Activated CD4-positive, CD25-positive, alpha-beta regulatory T cell treated with anti-CD3 and anti-CD28 coated beads, Interleukin-2, amount 50 U/mL, for 24 hours (primary cell): ENCODE results near the gene PSMD9.

Experiments
- ATAC-seq, 2 donors: fragments of 150-1000 bp; cut with Tn5 transposase; one replicate each; pipeline ENCODE4 v1.10.0; 2021; ENCODE audit warnings: mild to moderate bottlenecking in 1 of 2, moderate library complexity in 1 of 2

The PSMD9 gene

DNA sequence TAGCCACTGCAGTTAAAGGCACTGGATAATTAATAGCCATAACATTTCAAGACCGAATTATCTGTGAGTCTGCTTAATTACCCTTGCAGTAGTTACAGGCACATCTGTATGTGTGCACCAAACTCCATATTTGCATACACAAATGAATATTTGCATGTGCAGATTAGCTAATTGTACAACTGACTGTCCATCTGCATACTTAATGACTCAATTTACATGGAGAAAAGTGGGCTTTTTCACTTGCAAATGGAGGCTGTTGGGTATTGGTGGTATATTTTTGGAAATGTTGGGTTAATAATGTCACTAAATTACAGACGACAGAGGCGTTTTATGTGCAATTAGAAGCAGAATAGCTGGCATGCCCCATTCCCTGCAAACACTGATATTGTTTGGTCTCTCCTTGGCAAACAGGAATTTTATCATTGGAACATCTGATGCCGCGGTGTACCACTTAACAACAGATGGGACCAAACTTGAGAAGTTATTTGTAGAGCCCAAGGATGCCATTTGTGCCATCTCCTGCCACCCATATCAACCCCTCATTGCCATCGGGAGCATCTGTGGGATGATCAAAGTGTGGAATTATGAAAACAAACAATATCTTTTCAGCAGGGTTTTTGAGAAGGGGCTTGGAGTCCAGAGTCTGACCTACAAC, 69.4 kb downstream of the PSMD9 start:
- no peak for ATAC-seq

DNA sequence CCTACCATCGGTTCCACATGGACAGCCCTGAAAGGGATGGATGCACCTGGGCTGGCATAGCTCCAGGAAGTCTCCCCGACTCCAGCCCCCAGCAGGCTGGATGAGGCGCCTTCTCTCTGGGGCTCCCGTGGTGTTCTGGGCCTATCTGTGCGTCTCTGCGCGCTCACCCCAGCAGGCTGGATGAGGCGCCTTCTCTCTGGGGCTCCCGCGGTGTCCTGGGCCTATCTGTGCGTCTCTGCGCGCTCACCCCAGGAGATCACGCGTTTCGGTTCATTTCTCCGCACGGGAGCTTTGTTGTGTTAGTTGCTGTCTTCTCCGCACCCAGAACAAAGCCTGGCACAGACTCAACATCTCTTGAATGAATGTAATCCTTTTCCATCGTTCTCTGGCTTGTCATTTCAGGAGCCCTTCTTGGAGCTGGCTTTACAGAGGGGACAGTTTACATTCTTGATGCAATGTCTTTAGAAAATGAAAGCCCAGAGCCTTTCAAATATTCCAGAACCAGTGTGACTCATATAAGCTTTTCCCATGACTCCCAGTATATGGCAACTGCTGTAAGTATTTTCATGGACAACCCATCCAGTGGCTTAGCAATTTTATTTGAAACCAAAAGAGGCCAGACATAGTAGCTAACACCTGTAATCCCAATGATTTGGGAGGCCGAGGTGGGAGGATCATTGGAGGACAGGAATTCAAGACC, 70.1 kb downstream of the PSMD9 start:
- ATAC-seq, result no peak

DNA sequence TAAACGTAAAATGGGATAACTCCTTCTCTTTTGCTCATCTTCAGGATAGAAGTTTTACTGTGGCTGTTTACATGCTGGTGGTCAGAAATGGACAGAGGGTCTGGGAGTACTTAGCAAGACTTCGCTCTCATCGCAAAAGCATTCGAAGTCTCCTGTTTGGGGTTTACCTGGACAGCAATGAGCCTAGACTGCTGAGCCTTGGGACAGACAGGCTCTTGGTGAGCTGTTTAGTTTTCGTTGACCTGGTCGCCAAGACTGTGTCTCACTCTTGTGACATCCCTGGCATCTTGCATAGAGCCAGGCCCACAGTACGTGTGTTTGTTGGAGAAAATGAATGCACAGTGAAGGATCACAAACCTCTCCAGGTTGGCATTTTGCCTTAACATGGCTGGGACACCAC, 72.0 kb downstream of the PSMD9 start:
- ATAC-seq, result no peak

DNA sequence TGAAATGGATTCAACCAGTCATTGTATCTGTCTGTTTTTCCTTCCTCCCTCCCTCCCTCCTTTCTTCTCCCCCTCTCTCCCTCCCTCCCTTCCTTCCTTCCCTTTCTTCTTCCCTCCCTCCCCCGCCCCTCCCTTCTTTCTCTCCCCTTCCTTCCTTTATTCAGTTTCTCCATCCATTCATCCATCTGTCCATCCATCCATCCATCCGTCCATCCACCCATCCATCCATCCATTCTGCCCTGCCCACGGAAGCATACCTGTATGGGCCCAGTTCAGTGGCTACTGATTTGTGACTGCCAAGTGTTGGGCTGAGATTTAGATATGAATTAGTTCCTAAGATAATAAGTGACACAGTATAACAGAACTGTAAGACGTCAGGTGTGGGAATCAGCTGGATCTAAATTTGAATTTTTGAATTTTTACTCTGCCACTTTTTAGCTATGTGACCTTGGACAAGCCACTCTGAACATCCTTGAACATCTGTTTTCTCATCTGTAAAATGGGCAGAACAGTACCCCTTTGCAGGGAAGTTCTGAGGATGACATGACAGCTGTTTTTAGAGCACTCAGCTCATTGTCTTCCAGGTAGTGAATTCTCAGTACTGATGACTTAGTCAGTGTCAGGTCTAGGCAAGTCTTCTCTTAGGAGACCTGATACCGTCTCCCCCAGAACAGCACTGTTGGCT, 72.7 kb downstream of the PSMD9 start:
- ATAC-seq, result no peak

DNA sequence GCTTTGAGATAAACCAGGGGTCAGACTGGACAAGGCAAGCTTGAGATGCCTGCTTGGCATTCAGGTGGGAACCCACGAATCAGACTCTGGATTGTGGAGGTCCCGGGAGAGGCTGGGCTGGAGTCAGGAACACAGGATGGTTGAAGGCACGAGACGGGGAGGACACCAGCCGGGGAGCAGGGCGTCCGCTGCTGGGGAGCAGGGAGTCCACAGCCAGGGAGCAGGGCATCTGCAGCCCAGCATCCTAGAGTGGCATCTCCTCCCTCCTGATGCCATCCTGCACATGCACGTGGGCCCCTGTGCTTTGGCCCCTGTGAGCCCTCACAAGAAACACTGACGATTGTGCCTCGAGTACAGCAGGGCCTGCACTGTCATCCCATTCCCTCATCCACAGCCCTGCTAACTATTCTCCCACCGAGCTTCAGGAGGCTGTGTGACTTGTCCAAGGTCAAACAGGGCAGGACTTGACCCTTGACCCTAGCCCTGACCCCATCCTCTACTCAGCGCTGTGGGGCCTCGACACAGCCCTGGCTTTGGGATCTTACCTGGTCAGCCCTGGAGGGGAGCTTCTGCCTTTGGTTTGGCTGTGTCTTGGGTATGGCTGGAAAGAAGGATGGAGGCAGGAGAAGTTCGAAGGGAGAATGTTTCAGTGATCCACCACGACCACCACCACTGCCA, 74.9 kb downstream of the PSMD9 start:
- no peak for ATAC-seq

DNA sequence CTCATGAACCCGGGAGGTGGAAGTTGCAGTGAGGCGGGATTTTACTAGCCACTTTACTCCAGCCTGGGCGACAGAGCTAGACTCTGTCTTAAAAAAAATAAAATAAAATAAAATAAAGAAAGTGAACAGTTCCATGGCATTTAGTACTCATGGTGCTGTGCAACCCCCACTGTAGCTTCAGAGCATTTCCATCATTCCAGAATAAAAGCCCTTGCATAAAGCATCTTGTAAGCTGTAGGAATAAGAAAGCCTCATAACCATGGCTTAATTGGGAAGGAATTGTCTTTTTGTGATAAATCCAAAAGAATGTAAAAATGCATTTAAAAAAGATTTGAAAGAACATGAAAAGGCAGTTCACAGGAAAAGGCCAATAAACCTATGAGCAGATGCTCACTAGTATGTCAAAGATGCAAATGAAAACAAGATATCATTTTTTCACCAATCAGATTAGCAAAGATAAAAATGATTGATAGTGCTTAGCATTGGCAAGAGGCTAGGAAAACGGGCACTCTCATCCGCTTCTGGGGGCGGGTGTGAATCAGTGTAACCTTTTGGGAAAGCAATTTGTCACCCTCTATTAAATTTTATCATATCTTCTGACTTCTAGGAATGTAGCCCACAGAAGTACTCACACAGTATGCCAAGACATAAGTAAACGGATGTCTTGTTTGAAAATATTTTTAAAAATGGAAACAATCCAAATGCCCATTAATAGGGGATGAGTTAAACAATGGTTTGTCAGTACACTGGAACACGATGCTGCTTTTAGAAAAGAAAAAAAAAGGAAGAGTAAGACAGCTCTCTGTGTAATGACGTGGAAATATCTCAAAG, 76.4 kb downstream of the PSMD9 start:
- no peak for ATAC-seq

DNA sequence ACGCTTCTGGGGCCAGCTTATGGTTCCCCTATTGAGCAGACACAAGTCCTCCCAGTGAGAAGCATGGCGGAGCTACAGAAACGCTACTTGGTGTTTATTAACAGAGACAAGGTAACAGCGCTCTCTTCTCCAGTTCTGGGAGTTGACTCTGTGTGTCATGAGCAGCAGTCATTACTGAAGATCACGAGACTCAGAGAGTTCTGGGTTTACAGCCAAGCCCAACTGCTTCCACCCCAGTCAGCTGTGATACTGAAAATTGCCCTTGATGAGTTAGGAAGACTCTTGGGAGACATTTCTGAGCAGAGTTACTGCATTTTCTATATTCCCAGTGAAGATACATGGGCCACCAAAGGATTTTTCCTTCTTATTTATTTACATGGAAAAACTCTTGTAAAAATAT, 78.4 kb downstream of the PSMD9 start:
- ATAC-seq, result no peak
